Gastrocnemius medialis (tissue), 4 donors: ENCODE results near the gene WFDC10B. TPM values are rescaled to one million over a fixed set of nuclear protein-coding genes. Genes with fewer than 3 reads are reported as not detected.
"Not testable (repeated sequence)": the region's sequence is repeated elsewhere in the genome, so short reads cannot be mapped to it uniquely, and the experiment has no call there.

Experiments
- ATAC-seq, 2 donors: fragments of 150-250 bp; one replicate each; pipeline ENCODE4 v1.9.1; 2016
- DNase-seq, 2 donors: peaks; one replicate each; pipeline ENCODE4 v3.0.0-alpha.2; 2019
- H3K27ac ChIP-seq, 4 donors: fragments of 200-600 bp; sonication (generic); 1 replicate in 1 of 4; 2 replicates in 3 of 4; pipeline ENCODE4 v1.5.1; 2016 to 2018; ENCODE audit warnings: mild to moderate bottlenecking in 2 of 4, moderate library complexity in 1 of 4
- H3K27me3 ChIP-seq, 3 donors: fragments of 200-600 bp; sonication (generic) in 2 of 3; 1 replicate in 1 of 3; 2 replicates in 2 of 3; pipeline versions ENCODE4 v1.5.1 to v1.6.0; 2016 to 2019; ENCODE audit warnings: mild to moderate bottlenecking in 1 of 3, moderate library complexity in 1 of 3
- H3K36me3 ChIP-seq, 2 donors: fragments of 200-600 bp; sonication (generic) in 1 of 2; one replicate each; pipeline ENCODE4 v1.5.1; 2017 to 2018
- H3K4me1 ChIP-seq, 2 donors: fragments of 200-600 bp; sonication (generic) in 1 of 2; one replicate each; pipeline ENCODE4 v1.5.1; 2016 to 2017; ENCODE audit warnings: mild to moderate bottlenecking in 2 of 2
- H3K4me3 ChIP-seq, 4 donors: fragments of 200-600 bp; sonication (generic) in 3 of 4; 1 replicate in 1 of 4; 2 replicates in 3 of 4; pipeline ENCODE4 v1.5.1; 2016 to 2019; ENCODE audit warnings: mild to moderate bottlenecking in 2 of 4
- H3K9me3 ChIP-seq, 3 donors: fragments of 200-600 bp; sonication (generic) in 2 of 3; 1 replicate in 1 of 3; 2 replicates in 2 of 3; pipeline ENCODE4 v1.5.1; 2016 to 2019
- POLR2A ChIP-seq, 2 donors: fragments of 450-650 bp; IDR thresholded peaks; one replicate each; pipeline ENCODE4 v1.6.1; 2017; ENCODE audit warnings: antibody characterized with exemption in 2 of 2, mild to moderate bottlenecking in 2 of 2, moderate library complexity in 2 of 2
- in situ Hi-C, 4 donors: fragments of 200-750 bp; cut with MboI; loops; one replicate each; pipeline versions ENCODE4 v1.15.0 to v1.8.0; 2017; ENCODE audit warnings: low sequenced_read_pairs in 4 of 4
- intact Hi-C: fragments of 100-400 bp; cut with DNase I; formaldehyde crosslinking; loops from one replicate; pipeline ENCODE4 v1.15.1; 2023; ENCODE audit warnings: low total_unique reads
- total RNA-seq, 4 donors: library from RNA; depleted of rRNA; stranded (reverse); fragments of >200 nt; gene quantifications; one replicate each; pipeline versions ENCODE4 v1.1.0 to v1.2.3, GENCODE V29; 2016
- TF ChIP-seq, protein P1 (sequence below), 5 experiments: fragments of 450-650 bp in 3 of 5; fragments of 200-600 bp in 2 of 5; sonication (generic) in 2 of 5; IDR thresholded peaks in 4 of 5; conservative IDR thresholded peaks in 1 of 5; 1 replicate in 4 of 5; 2 replicates in 1 of 5; pipeline ENCODE4 v1.5.1; 2016 to 2019; ENCODE audit warnings: antibody characterized with exemption in 5 of 5, mild to moderate bottlenecking in 3 of 5, moderate library complexity in 3 of 5

Gene WFDC10B
- total RNA-seq, 4 donors from 2014 or later, result not detected

DNA sequence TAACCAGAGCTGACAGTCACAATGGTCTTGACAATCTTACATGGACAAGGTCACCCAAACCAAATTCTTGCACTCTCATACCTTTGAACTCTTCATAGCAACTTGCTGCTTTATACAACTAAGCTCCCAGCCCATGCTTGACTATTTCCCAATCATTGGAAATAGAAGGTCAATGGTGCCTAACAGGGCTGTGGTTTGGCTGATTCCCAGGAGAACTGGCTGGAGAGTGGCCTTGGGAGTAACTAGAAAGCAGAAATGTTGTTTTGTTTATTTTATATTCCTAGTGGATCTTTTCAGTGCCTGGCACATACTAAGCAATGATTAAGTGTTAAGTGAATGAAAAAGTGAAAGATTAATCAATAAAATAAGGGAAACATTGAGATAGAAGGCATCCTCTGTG is 20.3 kb upstream of the WFDC10B start:
- DNase-seq (no peak), ATAC-seq (no peak)
- no peak overlapping the region for H3K27ac ChIP-seq
- in situ Hi-C loops (no loop called here), intact Hi-C loops (no loop called here)
- H3K4me1 ChIP-seq, result no peaks in the 10 kb centered on the region
- no peaks in the 10 kb centered on the region for H3K36me3 ChIP-seq
- H3K27me3 ChIP-seq, result no peaks in the 10 kb centered on the region
- no peak overlapping the region for H3K4me3 ChIP-seq
- no peaks in the 10 kb centered on the region for H3K9me3 ChIP-seq
- no peak for TF ChIP-seq POLR2A (IDR thresholded peaks at IDR 0.05)
- TF ChIP-seq, protein P1, sequence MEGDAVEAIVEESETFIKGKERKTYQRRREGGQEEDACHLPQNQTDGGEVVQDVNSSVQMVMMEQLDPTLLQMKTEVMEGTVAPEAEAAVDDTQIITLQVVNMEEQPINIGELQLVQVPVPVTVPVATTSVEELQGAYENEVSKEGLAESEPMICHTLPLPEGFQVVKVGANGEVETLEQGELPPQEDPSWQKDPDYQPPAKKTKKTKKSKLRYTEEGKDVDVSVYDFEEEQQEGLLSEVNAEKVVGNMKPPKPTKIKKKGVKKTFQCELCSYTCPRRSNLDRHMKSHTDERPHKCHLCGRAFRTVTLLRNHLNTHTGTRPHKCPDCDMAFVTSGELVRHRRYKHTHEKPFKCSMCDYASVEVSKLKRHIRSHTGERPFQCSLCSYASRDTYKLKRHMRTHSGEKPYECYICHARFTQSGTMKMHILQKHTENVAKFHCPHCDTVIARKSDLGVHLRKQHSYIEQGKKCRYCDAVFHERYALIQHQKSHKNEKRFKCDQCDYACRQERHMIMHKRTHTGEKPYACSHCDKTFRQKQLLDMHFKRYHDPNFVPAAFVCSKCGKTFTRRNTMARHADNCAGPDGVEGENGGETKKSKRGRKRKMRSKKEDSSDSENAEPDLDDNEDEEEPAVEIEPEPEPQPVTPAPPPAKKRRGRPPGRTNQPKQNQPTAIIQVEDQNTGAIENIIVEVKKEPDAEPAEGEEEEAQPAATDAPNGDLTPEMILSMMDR (IDR thresholded peaks at IDR 0.05 in 4 of 5, conservative IDR thresholded peaks at IDR 0.05 in 1 of 5), result no peak

DNA sequence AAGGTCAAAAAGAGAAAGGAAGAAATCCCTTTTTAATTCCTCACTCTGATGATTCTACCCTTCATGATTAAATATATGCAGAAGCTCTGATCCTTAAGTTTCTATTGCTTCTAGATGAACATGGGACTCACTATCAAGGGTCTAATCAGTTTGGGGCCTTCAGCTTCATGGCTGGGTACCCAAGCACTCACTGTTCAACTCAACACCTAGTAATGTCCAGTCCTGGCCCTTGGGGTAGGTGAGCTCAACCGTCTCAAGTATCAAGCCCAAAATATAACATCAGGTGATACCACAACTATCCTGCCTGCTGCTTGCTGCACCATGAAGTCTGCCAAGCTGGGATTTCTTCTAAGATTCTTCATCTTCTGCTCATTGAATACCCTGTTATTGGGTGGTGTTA is 17.2 kb upstream of the WFDC10B start, which contains the start of gene SPINT4:
Gene SPINT4, plus strand, starts transcription at position 301 of the 400 bp plus-strand sequence. Its CDS starts 21 bp downstream, at position 322.
- Histone ChIP-seq H3K27me3 (no peaks in the 10 kb centered on the region), H3K4me1 (no peaks in the 10 kb centered on the region), H3K9me3 (no peaks in the 10 kb centered on the region), H3K36me3 (no peaks in the 10 kb centered on the region), H3K4me3 (no peak within 1 kb of the TSS), H3K27ac (no peak within 1 kb of the TSS)
- ATAC-seq (no peak), DNase-seq (no peak)
- no peak for TF ChIP-seq POLR2A (IDR thresholded peaks at IDR 0.05)
- TF ChIP-seq, protein P1 (IDR thresholded peaks at IDR 0.05 in 4 of 5, conservative IDR thresholded peaks at IDR 0.05 in 1 of 5), result no peak
- intact Hi-C loops (no loop called here), in situ Hi-C loops (loop anchor here in 2 of 4 donors (25.0 kb wide), 1 partner anchor 110 kb away; no protein-coding TSS in a partner anchor)

DNA sequence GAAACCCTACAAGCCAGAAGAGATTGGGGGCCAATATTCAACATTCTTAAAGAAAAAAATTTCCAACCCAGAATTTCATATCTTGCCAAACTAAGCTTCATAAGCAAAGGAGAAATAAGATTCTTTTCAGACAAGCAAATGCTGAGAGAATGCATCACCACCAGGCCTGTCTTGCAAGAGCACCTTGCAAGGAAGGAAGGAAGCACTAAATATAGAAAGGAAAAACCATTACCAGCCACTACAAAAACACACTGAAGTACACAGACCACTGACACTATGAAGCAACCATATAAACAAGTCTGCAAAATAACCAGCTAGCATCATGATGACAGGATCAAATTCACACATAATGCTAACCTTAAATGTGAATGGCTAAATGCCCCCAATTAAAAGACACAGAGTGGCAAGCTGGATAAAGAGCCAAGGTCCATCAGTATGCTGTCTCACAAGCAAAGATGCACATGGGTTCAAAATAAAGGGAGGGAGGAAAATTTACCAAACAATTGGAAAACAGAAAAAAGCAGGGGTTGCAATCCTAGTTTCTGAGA is 11.4 kb upstream of the WFDC10B start:
- intact Hi-C loops, DNase-seq, ATAC-seq, H3K4me1 ChIP-seq, H3K36me3 ChIP-seq, H3K9me3 ChIP-seq, H3K4me3 ChIP-seq, H3K27ac ChIP-seq, H3K27me3 ChIP-seq: not testable (repeated sequence)
- in situ Hi-C loops, result loop anchor here in 2 of 4 donors (25.0 kb wide), 1 partner anchor 104 kb away; no protein-coding TSS in a partner anchor

DNA sequence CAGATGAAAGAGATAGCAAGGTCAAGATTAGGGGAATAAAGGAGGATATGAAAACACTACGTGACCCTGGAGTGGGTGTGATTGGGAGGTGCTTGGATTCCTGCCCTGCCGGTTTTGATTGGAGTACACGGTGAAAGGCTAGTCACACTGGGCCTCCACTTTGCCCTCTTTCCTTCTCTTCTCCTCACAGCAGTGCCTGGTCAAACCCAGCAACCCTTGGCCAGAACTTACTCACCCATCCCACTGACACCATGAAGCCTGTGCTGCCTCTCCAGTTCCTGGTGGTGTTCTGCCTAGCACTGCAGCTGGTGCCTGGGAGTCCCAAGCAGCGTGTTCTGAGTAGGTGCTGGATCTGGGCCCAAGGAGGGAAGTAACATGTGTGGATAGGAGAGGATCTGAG is 2.9 kb downstream of the WFDC10B start, which contains the start of gene WFDC13:
Gene WFDC13, plus strand, starts transcription at position 166 of the 400 bp plus-strand sequence. Its CDS starts 86 bp downstream, at position 252.
- Histone ChIP-seq H3K4me3 (no peak within 1 kb of the TSS), H3K9me3 (no peaks in the 10 kb centered on the region), H3K27ac (no peak within 1 kb of the TSS), H3K4me1 (no peaks in the 10 kb centered on the region), H3K36me3 (no peaks in the 10 kb centered on the region), H3K27me3 (no peaks in the 10 kb centered on the region)
- intact Hi-C loops (no loop called here), in situ Hi-C loops (loop anchor here in 2 of 4 donors (25.0 kb wide), 1 partner anchor 90 kb away; no protein-coding TSS in a partner anchor)
- ATAC-seq, result no peak
- no peak for DNase-seq
- TF ChIP-seq, protein P1 (IDR thresholded peaks at IDR 0.05 in 4 of 5, conservative IDR thresholded peaks at IDR 0.05 in 1 of 5), result no peak
- no peak for TF ChIP-seq POLR2A (IDR thresholded peaks at IDR 0.05)

DNA sequence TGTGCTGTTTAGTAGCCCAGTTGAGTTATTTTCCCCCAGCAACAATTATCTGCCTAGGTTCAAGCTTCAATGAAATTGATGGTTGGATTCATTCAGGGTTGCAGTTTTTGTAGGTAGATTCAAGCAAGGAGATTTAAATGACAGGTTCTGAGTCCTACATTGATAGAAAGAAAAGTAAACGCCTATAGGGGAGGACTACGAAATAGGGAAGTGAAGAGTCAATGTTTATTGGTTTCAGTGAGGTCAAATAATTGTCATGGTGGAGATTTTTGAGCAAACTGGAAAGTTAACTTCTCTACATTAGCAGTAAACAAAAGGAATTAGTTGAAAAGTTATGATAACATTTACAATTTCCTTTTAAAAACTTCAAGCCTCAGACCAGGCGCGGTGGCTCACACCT is 3.7 kb downstream of the WFDC10B start:
- Histone ChIP-seq H3K4me3 (no peak overlapping the region), H3K27ac (no peak overlapping the region), H3K4me1 (no peaks in the 10 kb centered on the region), H3K9me3 (no peaks in the 10 kb centered on the region), H3K27me3 (no peaks in the 10 kb centered on the region), H3K36me3 (no peaks in the 10 kb centered on the region)
- TF ChIP-seq, protein P1 (IDR thresholded peaks at IDR 0.05 in 4 of 5, conservative IDR thresholded peaks at IDR 0.05 in 1 of 5), result no peak
- TF ChIP-seq POLR2A (IDR thresholded peaks at IDR 0.05), result no peak
- intact Hi-C loops, result no loop called here
- in situ Hi-C loops, result loop anchor here in 2 of 4 donors (25.0 kb wide), 1 partner anchor 89 kb away; no protein-coding TSS in a partner anchor
- no peak for ATAC-seq
- no peak for DNase-seq
